Thyroid gland (tissue), 4 donors: ENCODE data around the gene PLA2G4A.

Experiments used
- CTCF ChIP-seq, 6 experiments: fragments of 200-600 bp in 3 of 6; fragments of 450-650 bp in 3 of 6; sonication (generic) in 3 of 6; IDR thresholded peaks; one replicate each; pipeline ENCODE4 v1.5.1; 2016 to 2019; ENCODE audit warnings: antibody characterized with exemption in 6 of 6, mild to moderate bottlenecking in 2 of 6, inconsistent platforms in 1 of 6, moderate library complexity in 1 of 6
- POLR2A ChIP-seq, 2 donors: fragments of 450-650 bp; IDR thresholded peaks; one replicate each; pipeline ENCODE4 v1.6.1; 2017; ENCODE audit warnings: antibody characterized with exemption in 2 of 2, mild to moderate bottlenecking in 2 of 2, moderate library complexity in 1 of 2

DNA sequence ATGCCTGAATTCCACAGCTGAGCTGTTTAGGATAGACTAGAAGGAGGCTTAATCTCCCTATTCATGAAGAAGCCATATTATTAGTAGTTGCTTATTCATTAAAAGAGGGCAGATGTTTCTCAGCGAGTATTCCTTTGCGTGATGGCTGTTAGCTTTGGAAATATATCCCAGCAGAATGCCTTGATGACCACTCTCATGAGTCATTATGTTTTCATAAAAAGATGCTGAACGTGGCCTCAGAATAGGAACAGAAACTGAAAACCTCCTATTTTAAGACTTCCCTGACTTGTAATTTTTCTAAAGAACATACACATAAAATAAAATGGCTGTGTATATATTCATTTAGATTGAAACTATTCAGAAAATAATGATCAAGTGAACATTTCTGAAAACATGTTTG lies 9.6 kb upstream of the PLA2G4A start:
- no peak for TF ChIP-seq CTCF (IDR thresholded peaks at IDR 0.05)
- TF ChIP-seq POLR2A (IDR thresholded peaks at IDR 0.05): no peak
